Epithelial cell of proximal tubule (primary cell): Measurements from ENCODE around the gene CDKN2B. TPM values are rescaled to one million over a fixed set of nuclear protein-coding genes. Genes with fewer than 3 reads are reported as not detected.

Experiments used
- DNase-seq: peaks from one replicate; pipeline ENCODE4 v3.0.0-alpha.2; 2011; ENCODE audit warnings: low read depth
- H3K4me3 ChIP-seq: 2 replicates; pipeline ENCODE4 v1.5.1; 2011; ENCODE audit warnings: low read depth, mild to moderate bottlenecking, low read length
- CTCF ChIP-seq: conservative IDR thresholded peaks from 2 replicates; pipeline ENCODE4 v1.5.1; 2012; ENCODE audit warnings: low read depth, mild to moderate bottlenecking, low read length
- total RNA-seq: library from RNA; depleted of rRNA; stranded (reverse); fragments of >200 nt; gene quantifications from 2 replicates; pipeline ENCODE4 v1.2.3, GENCODE V29; 2015

CDKN2B gene
- total RNA-seq, 1 donor from 2014 or later: 25.9 TPM

- no peak overlapping the region for H3K4me3 ChIP-seq
- DNase-seq: no peak
- TF ChIP-seq CTCF: no peak
Measured at GRCh38 chr9:21970800-21971640, 38.1 kb downstream of the CDKN2B start.

- H3K4me3 ChIP-seq: no peak overlapping the region
- no peak for TF ChIP-seq CTCF
Measured at GRCh38 chr9:21969951-21970799, 38.9 kb downstream of the CDKN2B start.

GRCh38 chr9:21969011-21969940, 39.8 kb downstream of the CDKN2B start:
- no peak for DNase-seq
- no peak for TF ChIP-seq CTCF
- H3K4me3 ChIP-seq: no peak overlapping the region

More at GRCh38 chr9:21969951-21970799, 38.9 kb downstream of the CDKN2B start:
- DNase-seq: no peak

GRCh38 chr9:21968331-21969010, 40.6 kb downstream of the CDKN2B start:
- DNase-seq: no peak
- H3K4me3 ChIP-seq: no peak overlapping the region
- TF ChIP-seq CTCF: no peak

- H3K4me3 ChIP-seq: no peak overlapping the region
- no peak for TF ChIP-seq CTCF
- DNase-seq: no peak
Measured at GRCh38 chr9:21967702-21968101, 41.4 kb downstream of the CDKN2B start.

GRCh38 chr9:21967169-21967568, 41.9 kb downstream of the CDKN2B start:
- no peak for DNase-seq
- no peak overlapping the region for H3K4me3 ChIP-seq
- TF ChIP-seq CTCF: no peak
